H9 (cell line): ENCODE measurements around the gene RBMS3. TPM values are rescaled to one million over a fixed set of nuclear protein-coding genes. Genes with fewer than 3 reads are reported as not detected.

ENCODE experiments used
- DNase-seq: peaks from one replicate; pipeline ENCODE4 v3.0.0-alpha.2; 2017
- H2AFZ ChIP-seq: one replicate; pipeline ENCODE4 v1.6.1; 2013; ENCODE audit warnings: mild to moderate bottlenecking, low read length, control low read depth, moderate library complexity
- H2AK5ac ChIP-seq: 2 replicates; pipeline ENCODE4 v1.6.1; 2013; ENCODE audit warnings: low read length, control low read depth, mixed read lengths; ENCODE audit not compliant: insufficient read length
- H2BK120ac ChIP-seq: one replicate; pipeline ENCODE4 v1.6.1; 2013; ENCODE audit warnings: low read depth, mild to moderate bottlenecking, low read length, control low read depth, inconsistent platforms; ENCODE audit not compliant: poor library complexity, severe bottlenecking
- H2BK12ac ChIP-seq: 2 replicates; pipeline ENCODE4 v1.6.1; 2013; ENCODE audit warnings: low read length, control low read depth, mixed read lengths, low read depth; ENCODE audit not compliant: insufficient read length
- H2BK15ac ChIP-seq: 2 replicates; pipeline ENCODE4 v1.6.1; 2013; ENCODE audit warnings: low read depth, low read length, control low read depth
- H2BK20ac ChIP-seq: one replicate; pipeline ENCODE4 v1.6.1; 2013; ENCODE audit warnings: low read depth, mild to moderate bottlenecking, low read length, control low read depth, inconsistent platforms; ENCODE audit not compliant: poor library complexity, severe bottlenecking
- H2BK5ac ChIP-seq: 2 replicates; pipeline ENCODE4 v1.6.1; 2013; ENCODE audit warnings: low read length, control low read depth, mixed read lengths; ENCODE audit not compliant: insufficient read length
- H3K14ac ChIP-seq: 2 replicates; pipeline ENCODE4 v1.6.1; 2013; ENCODE audit warnings: low read length, control low read depth; ENCODE audit not compliant: insufficient read depth
- H3K18ac ChIP-seq: 2 replicates; pipeline ENCODE4 v1.6.1; 2013; ENCODE audit warnings: low read depth, mild to moderate bottlenecking, mixed read lengths, low read length, control low read depth; ENCODE audit not compliant: insufficient read length
- H3K23ac ChIP-seq: 2 replicates; pipeline ENCODE4 v1.6.1; 2013; ENCODE audit warnings: low read length, control low read depth, mixed read lengths, low read depth; ENCODE audit not compliant: insufficient read length
- H3K23me2 ChIP-seq: 2 replicates; pipeline ENCODE4 v1.6.1; 2013; ENCODE audit warnings: low read depth, mild to moderate bottlenecking, mixed read lengths, low read length, control low read depth; ENCODE audit not compliant: insufficient read length, poor library complexity, severe bottlenecking
- H3K27ac ChIP-seq: 2 replicates; pipeline ENCODE4 v1.5.1; 2013; ENCODE audit warnings: low read length, control low read depth, mixed read lengths, low read depth; ENCODE audit not compliant: insufficient read length
- H3K27me3 ChIP-seq: 2 replicates; pipeline ENCODE4 v1.6.1; 2013; ENCODE audit warnings: low read length, control low read depth, inconsistent platforms; ENCODE audit not compliant: insufficient read depth
- H3K4ac ChIP-seq: 2 replicates; pipeline ENCODE4 v1.6.1; 2013; ENCODE audit warnings: low read depth, mild to moderate bottlenecking, control low read depth, inconsistent platforms, low read length, moderate library complexity
- H3K4me1 ChIP-seq: 2 replicates; pipeline ENCODE4 v1.6.1; 2013; ENCODE audit warnings: low read length, control low read depth, inconsistent platforms; ENCODE audit not compliant: insufficient read depth
- H3K4me2 ChIP-seq: 2 replicates; pipeline ENCODE4 v1.6.1; 2013; ENCODE audit warnings: low read length, control low read depth, mixed read lengths; ENCODE audit not compliant: insufficient read length, insufficient read depth
- H3K56ac ChIP-seq: 2 replicates; pipeline ENCODE4 v1.6.1; 2013; ENCODE audit warnings: low read depth, mild to moderate bottlenecking, mixed read lengths, low read length, control low read depth; ENCODE audit not compliant: insufficient read length
- H3K79me1 ChIP-seq: 2 replicates; pipeline ENCODE4 v1.6.1; 2013; ENCODE audit warnings: low read depth, mild to moderate bottlenecking, moderate library complexity, low read length, control low read depth, inconsistent platforms; ENCODE audit not compliant: insufficient read depth, poor library complexity, severe bottlenecking
- H3K79me2 ChIP-seq: 2 replicates; pipeline ENCODE4 v1.6.1; 2013; ENCODE audit warnings: low read length, control low read depth, inconsistent platforms; ENCODE audit not compliant: insufficient read depth
- H3K9ac ChIP-seq: 2 replicates; pipeline ENCODE4 v1.6.1; 2013; ENCODE audit warnings: low read length, control low read depth, mixed read lengths; ENCODE audit not compliant: insufficient read length; ENCODE audit errors: extremely low read depth
- H3K9me3 ChIP-seq: one replicate; pipeline ENCODE4 v1.6.1; 2013; ENCODE audit warnings: low read depth, low read length, inconsistent platforms; ENCODE audit not compliant: control insufficient read depth
- H3T11ph ChIP-seq: one replicate; pipeline ENCODE4 v1.6.1; 2013; ENCODE audit warnings: mild to moderate bottlenecking, low read length, control low read depth, inconsistent platforms
- H4K20me1 ChIP-seq: one replicate; pipeline ENCODE4 v1.6.1; 2013; ENCODE audit not compliant: control insufficient read depth, insufficient read length, insufficient read depth
- H4K5ac ChIP-seq: 2 replicates; pipeline ENCODE4 v1.6.1; 2013; ENCODE audit warnings: low read depth, mild to moderate bottlenecking, mixed read lengths, low read length, control low read depth; ENCODE audit not compliant: insufficient read length
- H4K8ac ChIP-seq: replicated peaks from 2 replicates; pipeline ENCODE4 v1.6.1; 2013; ENCODE audit warnings: low read length, control low read depth, mixed read lengths, low read depth; ENCODE audit not compliant: insufficient read length
- H4K91ac ChIP-seq: 2 replicates; pipeline ENCODE4 v1.6.1; 2013; ENCODE audit warnings: low read depth, mild to moderate bottlenecking, moderate library complexity, mixed read lengths, low read length, control low read depth; ENCODE audit not compliant: insufficient read length
- H3K27ac Mint-ChIP-seq, 3 experiments: 2 replicates in 2 of 3; 3 replicates in 1 of 3; pipeline ENCODE4 v1.8.0; 2020 to 2021; ENCODE audit warnings: mixed read lengths in 3 of 3, mild to moderate bottlenecking in 1 of 3, moderate library complexity in 1 of 3
- H3K27me3 Mint-ChIP-seq: 2 replicates; pipeline ENCODE4 v1.8.0; 2021; ENCODE audit warnings: low read depth, mild to moderate bottlenecking, moderate library complexity, mixed read lengths
- H3K36me3 Mint-ChIP-seq, 3 experiments: 2 replicates in 2 of 3; 3 replicates in 1 of 3; pipeline ENCODE4 v1.8.0; 2020 to 2021; ENCODE audit warnings: low read depth in 3 of 3, mixed read lengths in 3 of 3; ENCODE audit not compliant: insufficient read depth in 1 of 3
- H3K4me1 Mint-ChIP-seq, 2 experiments: 2 replicates each; pipeline ENCODE4 v1.8.0; 2020; ENCODE audit warnings: mixed read lengths in 2 of 2
- H3K4me3 Mint-ChIP-seq, 2 experiments: 2 replicates in 1 of 2; 3 replicates in 1 of 2; pipeline ENCODE4 v1.8.0; 2020 to 2021; ENCODE audit warnings: mild to moderate bottlenecking in 2 of 2, mixed read lengths in 2 of 2, moderate library complexity in 1 of 2
- H3K9me3 Mint-ChIP-seq, 2 experiments: 2 replicates in 1 of 2; 3 replicates in 1 of 2; pipeline ENCODE4 v1.8.0; 2020; ENCODE audit warnings: mild to moderate bottlenecking in 2 of 2, mixed read lengths in 2 of 2, moderate library complexity in 1 of 2
- CTCF ChIP-seq: fragments of 200-600 bp; sonication (generic); conservative IDR thresholded peaks from 3 replicates; pipeline ENCODE4 v1.8.0; 2021; ENCODE audit warnings: antibody characterized with exemption, mild to moderate bottlenecking
- total RNA-seq: library from RNA; stranded (reverse); gene quantifications from 2 replicates; pipeline ENCODE4 v1.2.1, GENCODE V29; 2021

RBMS3 gene
- total RNA-seq, 1 experiment from 2014 or later, result 8.1 TPM

- Histone ChIP-seq H2BK20ac (no peak overlapping the region), H3K23ac (no peak overlapping the region), H3K14ac (no peak overlapping the region), H4K91ac (no peak overlapping the region), H3K79me1 (no peaks in the 10 kb centered on the region), H3K56ac (no peak overlapping the region), H2BK15ac (no peak overlapping the region), H3K23me2 (no peaks in the 10 kb centered on the region), H3K4me2 (no peak overlapping the region), H2BK120ac (no peak overlapping the region), H3K79me2 (no peaks in the 10 kb centered on the region), H3K9ac (no peak overlapping the region), H2AK5ac (no peak overlapping the region), H3K27me3 (no peaks in the 10 kb centered on the region), H3K4me1 (no peaks in the 10 kb centered on the region; the same call in 1 of the 2 replicates), H4K8ac (no peak overlapping the region), H3K4ac (no peak overlapping the region), H4K5ac (no peak overlapping the region), H2BK5ac (no peak overlapping the region), H3K18ac (no peak overlapping the region), H3K9me3 (no peaks in the 10 kb centered on the region), H4K20me1 (no peaks in the 10 kb centered on the region), H3T11ph (no peak overlapping the region), H2AFZ (no peak overlapping the region), H3K27ac (no peak overlapping the region), H2BK12ac (no peak overlapping the region)
- Mint-ChIP-seq H3K36me3 (peaks cover 0 to 6% (median 4%) of the 10 kb centered on the region in 3 experiments; a peak in 2 of 7 replicates), H3K9me3 (peaks cover 0 to 3% of the 10 kb centered on the region in 2 experiments; a peak in 2 of 5 replicates), H3K27me3 (no peaks in the 10 kb centered on the region), H3K4me3 (no peak overlapping the region), H3K4me1 (peaks cover 0 to 4% of the 10 kb centered on the region in 2 experiments; a peak in 2 of 4 replicates), H3K27ac (no peak overlapping the region)
- DNase-seq, result no peak
- TF ChIP-seq CTCF, result no peak
Measured at GRCh38 chr3:29822071-29822470, 541.2 kb downstream of the RBMS3 start.
